Skeletal muscle cell (primary cell): ENCODE results near the gene ZNF581.

Source experiments
- DNase-seq: peaks from one replicate; pipeline ENCODE4 v3.0.0-alpha.2; 2010; ENCODE audit warnings: low read depth
- H3K4me3 ChIP-seq: 2 replicates; pipeline ENCODE4 v1.5.1; 2011; ENCODE audit warnings: low read depth, mild to moderate bottlenecking, control low read depth, low read length, moderate library complexity

The ZNF581 gene

DNA sequence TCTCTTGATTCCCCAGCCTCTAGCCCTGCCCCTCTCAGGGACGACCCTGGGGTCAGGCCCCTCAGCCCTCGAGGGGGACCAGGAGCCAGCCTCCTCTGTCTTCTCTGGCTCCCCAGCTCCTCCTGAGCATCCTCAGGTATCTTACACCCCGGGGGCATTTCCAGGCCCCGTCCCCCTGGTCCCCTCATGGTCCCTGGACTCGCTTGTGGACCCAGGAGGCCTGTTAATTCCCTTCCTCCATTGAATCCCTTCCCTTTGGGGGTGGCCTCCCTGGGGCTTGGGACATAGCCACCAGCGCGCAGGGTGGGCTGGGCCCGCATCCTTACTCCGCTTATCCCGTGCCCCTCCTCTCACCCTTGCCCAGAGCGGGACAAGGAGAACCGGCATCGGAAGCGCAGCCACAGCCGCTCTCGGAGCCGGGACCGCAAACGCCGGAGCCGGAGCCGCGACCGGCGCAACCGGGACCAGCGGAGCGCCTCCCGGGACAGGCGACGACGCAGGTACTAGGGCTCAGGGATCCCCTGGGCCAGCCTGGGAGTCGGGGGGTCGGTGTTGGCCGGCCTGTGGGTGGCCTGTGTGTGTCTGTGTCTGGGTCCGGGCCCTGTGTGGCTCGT, 15.5 kb downstream of the ZNF581 start:
- no peak for DNase-seq
- H3K4me3 ChIP-seq: no peak overlapping the region

DNA sequence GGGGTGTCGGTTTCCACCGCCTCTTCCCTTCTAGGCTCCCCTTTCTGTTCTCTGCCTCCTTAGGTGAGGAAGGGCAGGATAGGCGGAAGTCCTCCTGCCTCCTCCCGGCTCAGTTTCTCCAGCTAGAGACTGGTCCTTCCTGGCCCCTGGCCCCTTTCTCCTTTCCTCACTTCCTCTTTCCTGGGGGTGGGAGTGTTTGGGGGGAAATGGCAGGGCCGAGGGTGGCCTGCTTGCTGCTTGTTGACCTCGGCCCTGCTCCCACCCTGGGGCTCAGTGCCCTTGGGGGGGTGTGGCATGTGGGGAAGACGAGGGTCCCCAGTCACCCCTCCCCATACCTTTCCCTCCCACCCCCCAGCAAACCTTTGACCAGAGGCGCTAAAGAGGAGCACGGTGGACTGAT, 16.4 kb downstream of the ZNF581 start:
- DNase-seq: no peak
- H3K4me3 ChIP-seq: no peak overlapping the region

DNA sequence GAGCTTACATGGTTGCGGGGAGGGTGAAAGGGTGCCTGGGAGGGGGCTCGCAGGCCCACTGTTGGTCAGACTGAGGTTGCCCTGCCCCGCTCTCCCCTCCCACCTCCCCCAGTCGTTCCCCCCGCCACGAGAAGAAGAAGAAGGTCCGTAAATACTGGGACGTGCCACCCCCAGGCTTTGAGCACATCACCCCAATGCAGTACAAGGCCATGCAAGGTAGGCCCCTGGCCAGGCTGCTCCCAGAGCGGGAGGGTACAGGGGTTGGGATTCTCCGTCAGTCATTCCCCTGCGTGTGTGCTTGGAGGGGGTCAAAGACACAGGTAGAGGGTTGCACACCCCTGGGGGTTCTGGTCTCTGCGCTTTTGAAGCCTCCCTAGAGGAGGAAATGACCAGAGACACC, 17.0 kb downstream of the ZNF581 start:
- DNase-seq: no peak
- no peak overlapping the region for H3K4me3 ChIP-seq

DNA sequence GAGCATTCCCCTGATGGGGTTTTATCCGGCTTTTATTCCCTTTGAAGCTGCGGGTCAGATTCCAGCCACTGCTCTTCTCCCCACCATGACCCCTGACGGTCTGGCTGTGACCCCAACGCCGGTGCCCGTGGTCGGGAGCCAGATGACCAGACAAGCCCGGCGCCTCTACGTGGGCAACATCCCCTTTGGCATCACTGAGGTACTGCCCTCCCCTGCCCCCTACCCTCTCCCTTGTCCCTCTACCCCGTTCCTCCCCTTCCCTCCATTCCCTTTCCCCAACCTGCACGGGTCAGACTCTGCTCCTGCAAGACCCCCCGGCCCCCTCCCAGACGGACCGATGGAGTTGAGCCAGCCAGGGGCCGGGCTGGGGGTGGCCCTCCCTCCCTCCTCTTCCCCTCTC, 17.5 kb downstream of the ZNF581 start:
- H3K4me3 ChIP-seq: no peak overlapping the region
- no peak for DNase-seq

DNA sequence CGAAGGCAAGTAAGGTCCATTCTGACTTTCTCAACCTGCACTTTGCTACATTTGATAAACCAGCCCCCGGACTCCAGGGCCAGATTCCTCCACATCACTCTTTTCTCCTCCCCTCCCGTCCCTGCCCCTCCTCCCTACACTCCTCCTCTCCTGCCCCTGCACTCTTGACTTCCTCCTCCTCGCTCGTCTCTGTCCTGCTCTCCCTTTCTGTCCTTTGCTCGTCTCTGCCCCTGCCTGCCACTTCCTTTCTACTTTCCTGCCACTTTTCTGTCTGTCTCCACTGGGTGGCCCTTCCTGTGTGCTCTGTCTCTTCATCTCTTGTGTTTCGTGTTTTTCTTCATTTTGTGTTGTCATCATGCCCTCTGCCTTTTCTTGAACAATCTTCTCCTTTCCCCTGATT, 18.4 kb downstream of the ZNF581 start:
- H3K4me3 ChIP-seq: no peak overlapping the region
- no peak for DNase-seq

DNA sequence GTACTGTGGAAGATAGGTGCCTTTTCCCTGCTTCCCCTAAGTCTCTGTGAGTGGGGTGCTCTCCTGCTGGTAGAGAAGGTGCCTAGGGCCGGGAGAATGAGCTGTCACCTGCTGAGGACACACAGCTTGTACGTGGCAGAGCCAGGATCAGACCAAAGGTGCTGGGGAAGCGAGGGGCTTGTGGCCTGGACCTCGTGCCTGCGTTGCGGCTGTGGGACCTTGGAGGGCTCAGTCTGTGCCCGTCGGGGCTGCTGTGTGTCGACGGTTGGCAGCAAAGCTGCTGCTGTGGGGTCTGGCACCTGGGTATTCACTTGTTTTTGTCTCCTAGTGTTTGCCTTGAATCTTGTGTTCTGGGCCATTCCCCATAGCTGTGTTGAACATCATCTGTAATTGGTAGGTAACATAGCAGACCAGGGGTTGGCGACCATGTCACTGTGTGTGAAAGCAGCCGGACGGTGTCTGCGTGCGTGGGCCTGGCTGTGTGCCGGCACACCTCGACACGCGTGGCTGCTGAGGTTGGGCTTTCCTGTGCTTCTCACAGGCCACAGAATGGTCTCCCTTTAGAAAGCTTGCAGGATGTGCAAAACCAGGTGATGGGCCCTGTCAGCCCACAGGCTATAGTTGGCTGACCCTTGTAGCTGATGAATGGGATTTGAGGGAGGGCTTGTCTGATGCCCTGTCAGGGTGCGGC, 20.5 kb downstream of the ZNF581 start:
- DNase-seq: no peak
- no peak overlapping the region for H3K4me3 ChIP-seq

DNA sequence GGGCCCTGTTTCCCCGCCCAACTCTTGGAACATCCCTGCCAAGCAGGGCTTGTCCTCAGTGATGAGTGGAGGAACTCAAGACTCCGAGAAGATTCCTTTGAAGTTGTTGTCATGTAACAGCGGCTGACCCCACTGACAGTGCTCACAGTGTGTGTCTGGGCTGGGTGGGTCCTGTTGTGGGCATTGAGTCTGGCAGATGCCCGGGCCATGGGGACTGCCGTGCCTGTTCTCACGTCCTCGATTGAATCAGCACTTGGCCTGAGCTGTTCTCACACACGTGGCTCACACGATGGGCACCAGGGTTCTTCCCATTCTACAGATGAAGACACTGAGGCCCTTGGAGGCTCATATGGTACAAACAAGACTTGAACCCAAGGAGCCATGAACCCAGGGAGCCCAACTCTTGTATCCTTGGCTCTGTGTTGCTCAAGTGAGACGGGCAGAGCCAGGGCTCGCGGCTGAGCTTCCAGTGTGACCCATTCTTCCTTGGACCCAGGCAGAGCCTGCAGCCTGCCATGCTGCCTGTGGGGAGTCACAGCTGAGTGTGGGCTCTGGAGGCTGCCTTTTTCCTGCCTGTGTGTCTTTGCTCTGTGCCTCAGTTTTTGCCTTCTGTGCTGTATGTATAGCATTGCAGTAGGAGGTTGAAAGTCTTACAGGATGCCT, 23.0 kb downstream of the ZNF581 start:
- no peak for DNase-seq
- no peak overlapping the region for H3K4me3 ChIP-seq

DNA sequence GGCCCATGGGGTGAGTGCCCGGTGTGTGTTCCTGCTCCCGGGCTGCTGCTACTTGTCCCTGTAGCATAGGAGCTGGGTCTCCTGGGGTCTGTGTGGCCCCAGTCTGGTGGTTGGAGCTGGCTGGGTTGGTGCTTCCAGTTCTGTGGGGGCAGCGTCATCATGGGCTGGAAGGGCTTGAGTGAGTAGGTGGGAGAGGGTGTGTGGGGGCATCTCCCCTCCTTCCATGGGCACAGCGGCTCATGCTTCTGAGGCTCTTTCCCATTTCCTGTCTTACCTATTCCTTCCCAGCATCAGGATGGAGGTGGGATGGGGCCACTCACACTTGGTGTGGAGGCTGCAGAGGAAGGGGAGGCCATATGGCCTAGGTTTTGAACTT, 23.5 kb downstream of the ZNF581 start:
- no peak overlapping the region for H3K4me3 ChIP-seq
- no peak for DNase-seq

DNA sequence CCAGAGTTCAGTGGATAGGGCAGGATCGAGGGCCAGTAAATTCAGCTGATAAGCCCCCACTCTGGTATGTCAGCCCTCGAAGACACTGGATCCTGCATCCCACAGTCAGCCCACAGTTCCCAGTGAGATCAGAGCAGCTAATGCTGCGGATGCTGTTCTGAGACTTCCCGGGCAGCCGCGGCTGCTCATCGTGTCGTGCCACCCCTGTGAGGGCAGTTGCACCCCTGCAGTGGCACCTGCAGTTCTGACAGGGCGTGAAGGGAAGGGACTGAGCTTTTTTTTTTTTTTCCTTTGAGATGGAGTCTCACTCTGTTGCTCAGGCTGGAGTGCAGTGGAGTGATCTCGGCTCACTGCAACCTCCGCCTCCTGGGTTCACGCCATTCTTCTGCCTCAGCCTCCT, 24.1 kb downstream of the ZNF581 start:
- DNase-seq: no peak
- no peak overlapping the region for H3K4me3 ChIP-seq

DNA sequence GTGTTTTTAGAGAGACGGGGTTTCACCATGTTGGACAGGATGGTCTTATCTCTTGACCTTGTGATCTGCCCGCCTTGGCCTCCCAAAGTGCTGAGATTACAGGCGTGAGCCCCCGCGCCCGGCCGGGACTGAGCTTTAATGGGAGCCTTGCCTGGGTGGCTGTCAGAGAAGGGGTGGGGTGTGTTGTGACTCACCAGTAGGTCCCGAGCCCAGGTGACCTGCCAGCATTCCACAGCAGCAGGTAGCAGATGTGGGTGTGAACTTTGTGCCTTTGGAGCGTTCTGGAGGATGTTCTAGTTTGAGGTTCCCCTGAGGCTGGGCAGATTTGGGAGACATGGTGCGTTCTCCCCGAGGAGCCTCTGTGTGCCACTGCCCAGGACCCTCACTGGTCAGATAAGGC, 24.5 kb downstream of the ZNF581 start:
- DNase-seq: no peak
- no peak overlapping the region for H3K4me3 ChIP-seq

DNA sequence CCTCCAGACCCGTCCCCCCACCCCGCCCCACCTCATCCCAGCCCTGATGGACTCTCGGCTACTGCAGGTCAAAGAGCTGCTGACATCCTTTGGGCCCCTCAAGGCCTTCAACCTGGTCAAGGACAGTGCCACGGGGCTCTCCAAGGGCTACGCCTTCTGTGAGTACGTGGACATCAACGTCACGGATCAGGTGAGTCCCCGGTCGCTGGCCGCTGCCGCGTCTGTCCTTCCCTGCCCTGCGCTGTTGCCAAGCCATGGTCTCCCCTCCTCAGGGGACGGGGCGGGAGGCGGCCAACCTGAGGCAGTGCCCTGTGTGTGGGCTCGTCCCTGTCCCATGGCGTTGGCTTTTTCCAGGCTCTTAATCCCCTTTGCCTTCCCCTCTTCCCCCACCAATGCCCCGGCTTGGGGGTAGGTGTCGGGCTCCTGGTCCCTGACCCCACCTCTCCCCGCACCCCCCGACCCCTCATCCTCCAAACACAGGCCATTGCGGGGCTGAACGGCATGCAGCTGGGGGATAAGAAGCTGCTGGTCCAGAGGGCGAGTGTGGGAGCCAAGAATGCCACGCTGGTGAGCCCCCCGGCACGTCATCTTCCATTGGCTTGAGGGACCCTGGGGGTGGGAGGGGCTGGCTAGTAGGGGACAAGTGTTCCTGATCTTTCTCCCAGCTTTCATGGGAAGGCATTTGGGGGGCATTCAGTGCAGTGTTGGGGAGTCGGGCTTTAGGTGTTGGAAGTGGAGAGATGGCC, 25.3 kb downstream of the ZNF581 start:
- DNase-seq: no peak
- no peak overlapping the region for H3K4me3 ChIP-seq

DNA sequence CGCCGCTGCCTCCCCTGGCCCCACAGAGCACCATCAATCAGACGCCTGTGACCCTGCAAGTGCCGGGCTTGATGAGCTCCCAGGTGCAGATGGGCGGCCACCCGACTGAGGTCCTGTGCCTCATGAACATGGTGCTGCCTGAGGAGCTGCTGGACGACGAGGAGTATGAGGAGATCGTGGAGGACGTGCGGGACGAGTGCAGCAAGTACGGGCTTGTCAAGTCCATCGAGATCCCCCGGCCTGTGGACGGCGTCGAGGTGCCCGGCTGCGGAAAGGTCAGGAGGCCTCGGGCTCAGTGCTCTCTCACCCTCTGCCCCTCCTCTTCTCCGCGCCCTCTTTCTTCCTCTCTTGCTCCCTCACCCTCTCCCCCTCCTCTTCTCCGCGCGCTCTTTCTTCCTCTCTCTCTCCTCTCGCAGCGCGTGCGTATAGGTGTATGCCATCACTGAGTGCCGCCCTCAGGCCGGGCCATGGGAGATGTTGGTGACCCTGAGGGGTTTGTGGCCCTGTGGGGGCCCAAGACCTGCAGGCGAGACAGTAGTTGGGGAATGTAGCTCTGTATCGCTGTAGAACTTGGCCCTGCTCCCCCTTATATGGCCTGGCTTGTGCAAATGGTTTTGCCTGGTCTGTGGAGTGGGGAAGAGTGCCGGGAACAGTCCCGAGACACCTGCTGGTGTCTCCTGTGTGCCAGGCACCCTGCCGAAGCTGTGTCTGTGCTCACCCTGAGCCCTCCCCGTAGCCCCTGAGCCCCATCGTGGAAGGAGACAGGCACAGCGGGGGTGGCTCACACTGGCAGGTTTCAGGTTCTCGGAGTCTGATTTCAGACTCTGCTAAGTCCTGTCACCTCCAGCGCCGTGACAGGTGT, 26.2 kb downstream of the ZNF581 start:
- H3K4me3 ChIP-seq: no peak overlapping the region
- no peak for DNase-seq

DNA sequence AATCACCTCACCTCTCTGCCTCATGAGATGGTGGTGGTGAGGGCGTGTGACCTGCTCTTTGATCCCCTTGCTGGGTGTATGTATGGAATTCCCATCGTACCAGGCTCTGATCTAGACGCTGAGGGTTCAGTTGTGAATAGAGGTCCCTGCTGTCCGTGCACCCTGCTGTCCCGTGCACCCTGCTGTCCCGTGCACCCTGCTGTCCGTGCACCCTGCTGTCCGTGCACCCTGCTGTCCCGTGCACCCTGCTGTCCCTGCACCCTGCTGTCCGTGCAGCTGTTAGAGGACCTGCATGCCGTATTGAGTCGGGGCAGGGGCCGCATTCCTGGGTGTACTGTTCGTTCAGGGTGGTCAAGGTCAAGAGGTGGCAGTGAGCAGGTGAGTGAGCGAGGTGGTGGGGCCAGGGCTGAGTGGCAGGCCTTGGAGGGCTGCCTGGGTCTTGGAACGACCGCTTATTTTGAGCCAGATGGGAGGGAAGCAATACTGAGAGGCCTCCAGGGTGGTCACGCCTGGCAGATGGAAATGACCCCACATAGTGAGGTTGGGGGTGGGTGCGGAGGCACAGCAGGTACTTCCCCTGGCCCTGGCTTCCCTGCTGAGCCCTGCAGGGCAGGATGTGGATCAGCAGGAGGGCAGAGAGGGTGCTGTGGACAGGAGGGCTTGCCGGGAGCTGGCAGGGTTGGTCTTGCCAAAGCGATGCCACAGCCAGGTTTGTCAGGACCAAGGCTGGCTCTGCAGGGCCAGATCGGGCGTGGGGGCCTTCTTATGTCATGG, 27.0 kb downstream of the ZNF581 start:
- DNase-seq: no peak
- H3K4me3 ChIP-seq: no peak overlapping the region

DNA sequence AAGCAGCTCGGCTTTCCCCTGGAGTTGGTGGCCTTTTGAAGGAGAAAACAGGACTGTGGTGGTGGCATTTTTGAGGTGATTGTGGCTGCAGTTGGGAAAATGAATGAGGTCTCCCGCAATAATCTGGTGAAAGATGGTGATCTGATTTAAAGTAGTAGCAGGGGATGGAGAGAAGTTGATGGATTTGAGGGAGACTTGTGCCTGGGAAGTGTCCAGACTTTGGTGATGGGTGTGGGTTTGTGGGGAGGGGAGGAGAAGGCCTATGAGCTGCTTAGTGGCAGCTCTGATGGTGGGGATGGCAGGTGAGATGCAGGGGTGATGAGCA, 27.6 kb downstream of the ZNF581 start:
- DNase-seq: no peak
- no peak overlapping the region for H3K4me3 ChIP-seq

DNA sequence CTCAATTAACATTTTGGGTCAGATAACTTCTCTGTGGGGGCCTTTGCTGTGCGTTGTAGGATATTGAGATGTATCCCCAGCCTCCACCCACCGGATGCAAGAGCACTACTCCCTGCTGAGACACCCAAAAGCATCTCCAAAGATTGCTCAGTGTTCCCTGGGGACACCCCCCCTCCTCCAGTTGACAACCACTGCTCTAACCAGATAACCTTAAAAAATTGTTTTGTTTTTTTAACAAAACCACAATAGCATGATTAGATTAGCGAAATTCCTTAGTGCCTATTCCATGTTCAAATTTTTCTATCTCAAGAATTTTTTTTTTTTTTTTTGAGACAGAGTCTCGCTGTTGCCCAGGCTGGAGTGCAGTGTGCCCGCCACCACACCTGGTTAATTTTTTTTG, 29.0 kb downstream of the ZNF581 start:
- H3K4me3 ChIP-seq: no peak overlapping the region
- no peak for DNase-seq

DNA sequence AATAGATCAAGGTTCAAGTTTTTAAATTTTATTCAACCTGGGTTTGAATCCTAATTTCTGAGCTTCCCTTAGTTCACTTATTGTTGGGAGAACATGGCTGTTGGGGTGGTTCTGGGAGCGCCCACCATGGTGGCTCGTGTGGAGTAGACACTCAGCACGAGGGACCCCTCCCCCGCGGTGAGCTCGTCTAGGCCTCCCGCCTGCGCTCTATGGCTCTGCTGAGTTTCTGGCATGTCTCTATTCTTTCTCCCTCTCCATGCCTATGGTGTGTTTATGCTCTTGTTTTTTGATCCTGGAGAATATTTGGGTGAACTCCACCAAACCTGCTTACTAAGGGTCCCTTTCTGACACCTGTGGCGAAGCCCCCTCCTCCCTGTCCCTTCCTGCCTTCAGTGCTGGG, 30.0 kb downstream of the ZNF581 start:
- H3K4me3 ChIP-seq: no peak overlapping the region
- no peak for DNase-seq

DNA sequence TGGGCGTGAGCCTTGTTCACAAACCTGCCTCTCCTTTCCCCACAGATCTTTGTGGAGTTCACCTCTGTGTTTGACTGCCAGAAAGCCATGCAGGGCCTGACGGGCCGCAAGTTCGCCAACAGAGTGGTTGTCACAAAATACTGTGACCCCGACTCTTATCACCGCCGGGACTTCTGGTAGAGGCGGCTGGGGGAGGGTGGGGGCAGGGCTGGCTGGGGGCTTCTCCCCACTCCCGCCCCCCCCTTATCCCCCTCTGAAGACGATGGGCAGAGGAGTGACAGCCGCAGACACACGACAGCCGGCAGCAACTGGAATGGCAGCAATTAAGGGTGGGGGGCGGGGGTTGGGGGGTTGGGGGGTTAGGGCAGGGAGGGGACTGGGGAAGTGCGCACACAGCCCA, 30.4 kb downstream of the ZNF581 start:
- H3K4me3 ChIP-seq: no peak overlapping the region
- no peak for DNase-seq

DNA sequence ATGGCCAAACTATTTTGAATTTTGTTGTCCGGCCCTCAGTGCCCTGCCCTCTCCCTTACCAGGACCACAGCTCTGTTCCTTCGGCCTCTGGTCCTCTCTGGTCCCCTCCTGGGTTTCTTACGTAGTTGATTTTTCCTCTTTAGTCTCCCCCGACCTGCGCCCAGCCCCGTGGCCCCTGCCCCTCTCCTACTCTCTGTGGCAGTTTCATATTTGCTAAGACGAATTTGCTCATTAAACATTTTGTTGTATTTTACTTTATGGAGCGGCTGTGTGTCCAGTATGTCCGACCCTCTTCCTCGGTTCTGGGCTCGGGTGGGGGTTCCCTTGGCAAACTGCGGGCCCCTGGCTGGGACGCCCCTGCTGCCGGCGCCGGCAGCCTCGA, 31.0 kb downstream of the ZNF581 start:
- peak overlapping the region; percentile 55 for H3K4me3 ChIP-seq
- no peak for DNase-seq
